PFSK-1 (cell line): ENCODE data around the gene LRRC4C.

ENCODE experiments used
- FOXP2 ChIP-seq: optimal IDR thresholded peaks from 2 replicates; pipeline ENCODE3; 2011; ENCODE audit warnings: borderline replicate concordance, control low read depth, inconsistent platforms; ENCODE audit not compliant: insufficient read depth; ENCODE audit errors: extremely low read length, extremely low read depth
- POLR2AphosphoS5 ChIP-seq: IDR thresholded peaks from 2 replicates; pipeline ENCODE4 v1.6.1; 2012; ENCODE audit warnings: low read depth, mild to moderate bottlenecking, control low read depth, low read length, moderate library complexity
- REST ChIP-seq, 2 experiments: IDR thresholded peaks; 2 replicates each; pipeline versions ENCODE4 v1.6.1 to v1.8.0; 2011 to 2012; ENCODE audit warnings: low read depth in 2 of 2, low read length in 2 of 2, control low read depth in 1 of 2, inconsistent platforms in 1 of 2, mild to moderate bottlenecking in 1 of 2, moderate library complexity in 1 of 2; ENCODE audit not compliant: insufficient read depth in 1 of 2
- SIN3A ChIP-seq: IDR thresholded peaks from 2 replicates; pipeline ENCODE4 v1.6.1; 2012; ENCODE audit warnings: mild to moderate bottlenecking, low read length, moderate library complexity, borderline replicate concordance; ENCODE audit not compliant: insufficient read depth
- TAF1 ChIP-seq: IDR thresholded peaks from 2 replicates; pipeline ENCODE4 v1.6.1; 2012; ENCODE audit warnings: low read length, control low read depth, borderline replicate concordance; ENCODE audit not compliant: insufficient read depth

Gene LRRC4C

GRCh38 chr11:41058138-41058537, 401.3 kb downstream of the LRRC4C start:
- TF ChIP-seq REST (IDR thresholded peaks at IDR 0.05; ENCODE audit: insufficient read depth in 1 of 2, low read depth in 2 of 2, low read length in 2 of 2) (no peak), TAF1 (no peak), POLR2AphosphoS5 (no peak), FOXP2 (no peak), SIN3A (no peak)

- TF ChIP-seq FOXP2 (no peak), SIN3A (no peak), REST (IDR thresholded peaks at IDR 0.05; ENCODE audit: insufficient read depth in 1 of 2, low read depth in 2 of 2, low read length in 2 of 2) (no peak), POLR2AphosphoS5 (no peak), TAF1 (no peak)
These were observed 402.4 kb downstream of the LRRC4C start for GRCh38 chr11:41056892-41057569.

- TF ChIP-seq REST (IDR thresholded peaks at IDR 0.05; ENCODE audit: insufficient read depth in 1 of 2, low read depth in 2 of 2, low read length in 2 of 2), result no peak
- no peak for TF ChIP-seq POLR2AphosphoS5
- TF ChIP-seq TAF1, result no peak
- no peak for TF ChIP-seq SIN3A
- no peak for TF ChIP-seq FOXP2
These were observed 405.6 kb downstream of the LRRC4C start for GRCh38 chr11:41053894-41054293.

GRCh38 chr11:41051919-41052635, 407.4 kb downstream of the LRRC4C start:
- TF ChIP-seq FOXP2, result no peak
- no peak for TF ChIP-seq TAF1
- TF ChIP-seq POLR2AphosphoS5, result no peak
- TF ChIP-seq REST (IDR thresholded peaks at IDR 0.05; ENCODE audit: insufficient read depth in 1 of 2, low read depth in 2 of 2, low read length in 2 of 2), result no peak
- TF ChIP-seq SIN3A, result no peak

- TF ChIP-seq FOXP2 (no peak), POLR2AphosphoS5 (no peak), SIN3A (no peak), TAF1 (no peak)
These were observed 408.7 kb downstream of the LRRC4C start for GRCh38 chr11:41050791-41051190.
